GM10266 (cell line): ENCODE data around the gene DIO1.
A peak's percentile ranks its signal among the peaks of the same experiment; 100 is the strongest.

Experiments
- DNase-seq: peaks from one replicate; pipeline ENCODE4 v3.0.0; 2012; ENCODE audit errors: extremely low spot score
- CTCF ChIP-seq: IDR thresholded peaks from 2 replicates; pipeline ENCODE4 v1.5.1; 2012; ENCODE audit warnings: mild to moderate bottlenecking, low read depth; ENCODE audit not compliant: control insufficient read depth, insufficient read depth; ENCODE audit errors: missing control alignments

The DIO1 gene

GRCh38 chr1:53893999-53894636 lies at the start of gene DIO1:
DIO1 (plus strand) TSS chr1:53894187; CDS start chr1:53894211, 24 bp downstream.
- peak; percentile 10 for DNase-seq
- TF ChIP-seq CTCF = no peak

DNA sequence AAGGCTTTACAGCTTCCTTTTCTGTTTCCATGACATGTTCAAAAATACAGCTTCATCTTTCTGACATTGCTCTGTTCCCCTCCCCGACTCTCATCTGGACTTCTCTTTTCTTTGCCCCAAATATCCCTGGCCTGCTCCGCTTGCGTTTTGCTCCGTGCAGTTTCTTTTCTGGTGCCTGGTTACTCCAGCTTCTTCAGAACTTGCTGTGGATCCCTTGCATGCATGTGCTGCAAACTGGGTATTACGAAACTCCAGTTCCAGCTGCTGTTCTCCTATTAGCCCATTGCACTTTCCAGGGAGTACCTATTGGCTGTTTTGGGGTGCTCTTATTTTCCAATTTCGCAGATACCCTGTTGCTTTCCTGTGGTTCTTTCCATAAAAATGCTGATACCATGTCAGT lies 46.0 kb upstream of the DIO1 start:
- no peak for DNase-seq
- no peak for TF ChIP-seq CTCF

- no peak for DNase-seq
- TF ChIP-seq CTCF = no peak
These were observed 43.8 kb upstream of the DIO1 start for GRCh38 chr1:53850082-53850673.

- DNase-seq = no peak
- TF ChIP-seq CTCF = no peak
These were observed 42.3 kb upstream of the DIO1 start for GRCh38 chr1:53851571-53852285.

DNA sequence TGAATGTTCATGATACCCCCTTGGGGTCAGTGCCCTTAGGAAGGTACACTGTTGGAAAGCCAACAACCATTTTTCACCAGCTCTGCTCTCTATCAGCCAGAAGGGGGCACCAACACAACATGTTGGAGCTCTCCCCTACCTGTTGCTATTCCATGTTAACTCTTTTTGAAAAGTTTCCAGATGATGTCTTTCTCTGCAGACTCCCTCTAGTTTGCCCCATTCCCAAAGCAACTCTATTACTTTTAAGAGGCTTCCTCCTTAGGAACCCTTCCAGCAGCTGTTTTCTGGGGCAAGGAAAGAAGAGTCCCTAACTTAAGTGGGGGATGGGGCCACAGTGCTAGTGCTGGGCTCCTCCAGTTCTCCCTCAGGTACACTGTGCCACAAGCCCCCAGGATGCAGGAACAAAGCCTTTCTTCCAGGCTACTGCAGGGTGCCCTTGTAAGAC lies 33.0 kb upstream of the DIO1 start:
- peak; percentile 81 for TF ChIP-seq CTCF
- peak; percentile 53 for DNase-seq

- DNase-seq = no peak
- no peak for TF ChIP-seq CTCF
These were observed 31.5 kb upstream of the DIO1 start for GRCh38 chr1:53862507-53862906.

DNA sequence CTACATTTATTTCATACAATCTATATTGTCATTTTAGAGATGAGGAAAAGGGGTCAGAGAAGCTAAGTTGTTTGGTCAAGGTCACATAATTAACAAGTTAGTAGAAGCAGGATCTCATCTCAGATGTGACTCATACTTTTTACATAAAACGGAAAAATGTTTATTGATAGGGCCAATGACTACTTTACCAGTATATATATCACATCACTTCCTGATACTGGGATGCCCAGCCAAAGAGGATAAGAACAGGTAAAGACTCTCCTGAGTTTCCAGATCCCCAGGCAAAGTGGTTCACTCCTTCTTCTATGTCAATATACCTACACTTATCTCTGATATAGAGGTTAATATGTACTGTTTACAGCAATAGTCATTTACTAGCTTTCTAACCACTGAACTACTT lies 25.4 kb upstream of the DIO1 start:
- DNase-seq = no peak
- TF ChIP-seq CTCF = no peak
